ENCODE data around the gene RAC3. TPM values are rescaled to one million over a fixed set of nuclear protein-coding genes. Genes with fewer than 3 reads are reported as not detected.

The RAC3 gene
- total RNA-seq, 1 donor, result 18.9 TPM

GRCh38 chr17:82011617-82012187 lies 19.8 kb upstream of the RAC3 start:
- DNase-seq (ENCODE audit: low read depth in 2 of 3, low spot score in 2 of 3), result no peak

- DNase-seq (ENCODE audit: low read depth in 2 of 3, low spot score in 2 of 3), result peak in 1 of 3 donors; percentile 21
Measured at GRCh38 chr17:82012261-82012639, 19.2 kb upstream of the RAC3 start.

GRCh38 chr17:82012640-82013295 lies 18.7 kb upstream of the RAC3 start:
- peak in 1 of 3 donors; percentile 19 for DNase-seq (ENCODE audit: low read depth in 2 of 3, low spot score in 2 of 3)

GRCh38 chr17:82013341-82013740 lies 18.1 kb upstream of the RAC3 start:
- DNase-seq (ENCODE audit: low read depth in 2 of 3, low spot score in 2 of 3), result peak in 2 of 3 donors; percentile 68 to 73

- no peak for DNase-seq (ENCODE audit: low read depth in 2 of 3, low spot score in 2 of 3)
Measured at GRCh38 chr17:82013772-82014321, 17.6 kb upstream of the RAC3 start.

- DNase-seq (ENCODE audit: low read depth in 2 of 3, low spot score in 2 of 3), result no peak
Measured at GRCh38 chr17:82014432-82014831, 17.0 kb upstream of the RAC3 start.

- DNase-seq (ENCODE audit: low read depth in 2 of 3, low spot score in 2 of 3), result no peak
Measured at GRCh38 chr17:82014971-82015310, 16.5 kb upstream of the RAC3 start.

- DNase-seq (ENCODE audit: low read depth in 2 of 3, low spot score in 2 of 3), result no peak
Measured at GRCh38 chr17:82015311-82015971, 16.0 kb upstream of the RAC3 start.

GRCh38 chr17:82016061-82016874 lies 15.2 kb upstream of the RAC3 start:
- DNase-seq (ENCODE audit: low read depth in 2 of 3, low spot score in 2 of 3), result no peak

- DNase-seq (ENCODE audit: low read depth in 2 of 3, low spot score in 2 of 3), result no peak
Measured at GRCh38 chr17:82016875-82017459, 14.5 kb upstream of the RAC3 start.

- no peak for DNase-seq (ENCODE audit: low read depth in 2 of 3, low spot score in 2 of 3)
Measured at GRCh38 chr17:82017612-82018151, 13.8 kb upstream of the RAC3 start.

- DNase-seq (ENCODE audit: low read depth in 2 of 3, low spot score in 2 of 3), result no peak
Measured at GRCh38 chr17:82018152-82018988, 13.1 kb upstream of the RAC3 start.

- no peak for DNase-seq (ENCODE audit: low read depth in 2 of 3, low spot score in 2 of 3)
Measured at GRCh38 chr17:82018989-82019689, 12.3 kb upstream of the RAC3 start.

GRCh38 chr17:82019690-82020571 lies 11.5 kb upstream of the RAC3 start:
- peak in 2 of 3 donors; percentile 43 to 51 for DNase-seq (ENCODE audit: low read depth in 2 of 3, low spot score in 2 of 3)

- no peak for DNase-seq (ENCODE audit: low read depth in 2 of 3, low spot score in 2 of 3)
Measured at GRCh38 chr17:82020572-82021106, 10.8 kb upstream of the RAC3 start.

GRCh38 chr17:82021107-82021899 lies 10.2 kb upstream of the RAC3 start:
- peak in 2 of 3 donors; percentile 48 to 74 for DNase-seq (ENCODE audit: low read depth in 2 of 3, low spot score in 2 of 3)

GRCh38 chr17:82021900-82022309 lies 9.6 kb upstream of the RAC3 start:
- DNase-seq (ENCODE audit: low read depth in 2 of 3, low spot score in 2 of 3), result no peak
